Lung (tissue), 12 donors: Measurements from ENCODE around the gene ARPP21. TPM values are rescaled to one million over a fixed set of nuclear protein-coding genes. Genes with fewer than 3 reads are reported as not detected.

Experiments used
- ATAC-seq: fragments of 200-7000 bp; cut with Tn5 transposase; one replicate; pipeline ENCODE4 v1.9.1; 2020; ENCODE audit warnings: moderate number of reproducible peaks; ENCODE audit not compliant: insufficient read depth, low FRiP score
- DNase-seq, 3 donors: peaks; one replicate each; pipeline ENCODE4 v3.0.0-alpha.2; 2013 to 2017
- H3K27ac ChIP-seq, 2 donors: one replicate each; pipeline ENCODE4 v1.5.1; 2013; ENCODE audit warnings: mild to moderate bottlenecking in 2 of 2, moderate library complexity in 2 of 2, control low read depth in 1 of 2, inconsistent platforms in 1 of 2, low read depth in 1 of 2, low read length in 1 of 2
- H3K27me3 ChIP-seq, 3 donors: one replicate each; pipeline ENCODE4 v1.5.1; 2013; ENCODE audit warnings: low read length in 2 of 3; ENCODE audit not compliant: control insufficient read depth in 3 of 3, insufficient read depth in 3 of 3
- H3K36me3 ChIP-seq, 4 donors: one replicate each; pipeline ENCODE4 v1.5.1; 2013; ENCODE audit warnings: low read length in 4 of 4, mild to moderate bottlenecking in 1 of 4, moderate library complexity in 1 of 4; ENCODE audit not compliant: control insufficient read depth in 4 of 4, insufficient read depth in 4 of 4
- H3K4me1 ChIP-seq, 5 donors: one replicate each; pipeline ENCODE4 v1.5.1; 2013; ENCODE audit warnings: low read length in 5 of 5, mild to moderate bottlenecking in 2 of 5, moderate library complexity in 1 of 5; ENCODE audit not compliant: control insufficient read depth in 5 of 5, insufficient read depth in 5 of 5
- H3K4me3 ChIP-seq: one replicate; pipeline ENCODE4 v1.5.1; 2013; ENCODE audit warnings: mild to moderate bottlenecking, control low read depth, moderate library complexity
- H3K9ac ChIP-seq, 2 donors: one replicate each; pipeline ENCODE4 v1.5.1; 2013; ENCODE audit warnings: low read length in 2 of 2, control low read depth in 1 of 2; ENCODE audit not compliant: insufficient read depth in 1 of 2
- H3K9me3 ChIP-seq, 4 donors: one replicate each; pipeline ENCODE4 v1.5.1; 2013; ENCODE audit warnings: low read length in 3 of 4, mild to moderate bottlenecking in 1 of 4, moderate library complexity in 1 of 4; ENCODE audit not compliant: control insufficient read depth in 4 of 4, insufficient read depth in 3 of 4
- WGBS, 2 donors: extraction: QIAGEN DNeasy Blood & Tissue Kit; methylation state at CpG; one replicate each; pipeline ENCODE4 v1.1.7; 2013; 5-methylcytosine and 5-hydroxymethylcytosine counted together
- polyA plus RNA-seq, 2 donors: library from polyadenylated mRNA; stranded (reverse); fragments of 200-250 nt; gene quantifications; one replicate each; pipeline ENCODE4 v1.2.1, GENCODE V29; 2013
- total RNA-seq, 2 donors: library from RNA; depleted of rRNA in 1 of 2; stranded (reverse); fragments of >200 nt in 1 of 2; gene quantifications; one replicate each; pipeline ENCODE4 v1.2.1, GENCODE V29; 2014 to 2021
- TF ChIP-seq, protein P1 (sequence below): IDR thresholded peaks from 2 replicates; pipeline ENCODE4 v1.5.1; 2012; ENCODE audit warnings: mild to moderate bottlenecking; ENCODE audit errors: control extremely low read depth, extremely low read depth
- donor health status: control.
- donor health status: control.
- donor health status: Bipolar disorder and iron deficiency.
- donor health status: healthy.
- donor health status: DM: yes; HTN: yes; CAD: no.

Gene ARPP21
- total and polyA plus RNA-seq, 4 donors: 0.71 TPM; not detected in 3

DNA sequence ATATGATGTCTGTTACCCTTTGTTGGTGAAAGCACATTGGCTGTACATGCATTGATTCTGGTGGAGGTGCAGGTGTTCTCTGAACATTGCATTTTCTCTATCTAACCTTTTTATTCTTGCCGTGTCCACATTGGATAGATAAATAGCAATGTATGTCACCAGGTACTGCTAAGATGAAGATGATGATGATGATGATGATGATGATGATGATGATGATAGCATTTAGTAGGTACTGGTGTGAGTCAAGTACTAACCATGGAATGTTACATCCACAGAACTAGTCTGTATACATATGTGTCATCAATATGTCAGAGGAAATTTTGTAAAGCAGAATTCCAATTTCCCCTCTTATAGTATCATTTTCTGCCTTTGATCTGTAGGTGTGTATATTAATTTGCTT lies 36.3 kb downstream of the ARPP21 start:
- 94% methylated on average over 1 of the region's 1 CpG for WGBS, 2 donors
- TF ChIP-seq, protein P1, sequence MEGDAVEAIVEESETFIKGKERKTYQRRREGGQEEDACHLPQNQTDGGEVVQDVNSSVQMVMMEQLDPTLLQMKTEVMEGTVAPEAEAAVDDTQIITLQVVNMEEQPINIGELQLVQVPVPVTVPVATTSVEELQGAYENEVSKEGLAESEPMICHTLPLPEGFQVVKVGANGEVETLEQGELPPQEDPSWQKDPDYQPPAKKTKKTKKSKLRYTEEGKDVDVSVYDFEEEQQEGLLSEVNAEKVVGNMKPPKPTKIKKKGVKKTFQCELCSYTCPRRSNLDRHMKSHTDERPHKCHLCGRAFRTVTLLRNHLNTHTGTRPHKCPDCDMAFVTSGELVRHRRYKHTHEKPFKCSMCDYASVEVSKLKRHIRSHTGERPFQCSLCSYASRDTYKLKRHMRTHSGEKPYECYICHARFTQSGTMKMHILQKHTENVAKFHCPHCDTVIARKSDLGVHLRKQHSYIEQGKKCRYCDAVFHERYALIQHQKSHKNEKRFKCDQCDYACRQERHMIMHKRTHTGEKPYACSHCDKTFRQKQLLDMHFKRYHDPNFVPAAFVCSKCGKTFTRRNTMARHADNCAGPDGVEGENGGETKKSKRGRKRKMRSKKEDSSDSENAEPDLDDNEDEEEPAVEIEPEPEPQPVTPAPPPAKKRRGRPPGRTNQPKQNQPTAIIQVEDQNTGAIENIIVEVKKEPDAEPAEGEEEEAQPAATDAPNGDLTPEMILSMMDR: no peak
- no peak for DNase-seq
- Histone ChIP-seq H3K27me3 (peaks cover 0 to 28% (median 8%) of the 10 kb centered on the region in 3 donors), H3K36me3 (no peaks in the 10 kb centered on the region), H3K4me3 (no peak overlapping the region), H3K9me3 (no peaks in the 10 kb centered on the region), H3K9ac (no peak overlapping the region), H3K4me1 (no peaks in the 10 kb centered on the region), H3K27ac (no peak overlapping the region)
- ATAC-seq: no peak

DNA sequence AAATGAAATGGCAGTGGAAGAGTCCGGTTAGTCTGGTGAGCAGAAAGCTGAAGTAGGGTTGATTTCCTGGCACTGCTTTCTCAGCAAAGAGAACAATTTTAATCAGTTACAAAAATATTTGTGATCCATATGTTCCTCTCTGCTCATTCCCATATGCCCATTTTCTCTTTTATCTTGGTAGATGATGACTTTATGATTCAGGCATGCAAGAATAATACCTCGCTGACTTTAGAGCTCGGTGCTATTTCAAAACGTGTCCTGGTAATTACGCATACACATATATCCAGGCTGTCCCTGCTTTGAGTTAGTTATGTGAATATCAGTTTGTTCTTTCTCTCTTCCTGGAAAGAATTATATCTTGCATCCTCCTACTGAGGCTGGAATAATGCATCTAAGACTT lies 38.5 kb downstream of the ARPP21 start:
- no peaks in the 10 kb centered on the region for H3K9me3 ChIP-seq
- peaks cover 0 to 43% (median 25%) of the 10 kb centered on the region in 3 donors for H3K27me3 ChIP-seq
- H3K4me1 ChIP-seq: no peaks in the 10 kb centered on the region
- TF ChIP-seq, protein P1: no peak
- H3K4me3 ChIP-seq: no peak overlapping the region
- H3K9ac ChIP-seq: no peak overlapping the region
- H3K27ac ChIP-seq: no peak overlapping the region
- no peaks in the 10 kb centered on the region for H3K36me3 ChIP-seq
- ATAC-seq: no peak
- 84 to 85% methylated on average over 5 of the region's 5 CpGs for WGBS, 2 donors
- no peak for DNase-seq

DNA sequence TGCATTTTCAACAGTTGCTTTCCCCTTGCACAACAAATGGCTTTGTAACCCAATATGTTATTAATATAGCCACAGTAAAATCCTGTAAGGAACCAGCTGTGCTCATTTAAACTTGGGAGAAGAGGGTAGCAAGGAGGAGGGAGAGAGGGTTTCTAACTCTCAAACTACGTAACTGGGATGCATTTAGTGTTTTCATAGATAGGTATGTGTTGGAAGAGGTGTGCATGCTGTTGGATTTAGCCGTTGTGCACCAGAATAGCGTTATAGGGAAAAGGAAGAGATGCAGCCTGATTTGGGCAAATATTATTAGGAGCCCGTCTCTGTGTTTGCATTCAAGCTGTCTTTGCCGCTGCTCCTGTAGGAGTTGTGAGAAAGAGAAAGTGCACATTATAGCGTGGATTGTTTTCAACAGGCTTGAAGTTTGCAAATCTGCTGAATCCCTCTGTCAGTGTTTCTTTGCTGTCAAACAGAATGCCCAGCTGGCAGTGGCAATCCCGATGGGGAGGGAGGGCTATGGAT lies 39.4 kb downstream of the ARPP21 start:
- WGBS, 2 donors: 70 to 88% methylated on average over 7 of the region's 7 CpGs
- H3K4me1 ChIP-seq: no peaks in the 10 kb centered on the region
- H3K4me3 ChIP-seq: no peak overlapping the region
- H3K27ac ChIP-seq: no peak overlapping the region
- H3K27me3 ChIP-seq: peaks cover 0 to 48% (median 32%) of the 10 kb centered on the region in 3 donors
- TF ChIP-seq, protein P1: no peak
- no peak overlapping the region for H3K9ac ChIP-seq
- DNase-seq (no peak), ATAC-seq (no peak)
- H3K36me3 ChIP-seq: no peaks in the 10 kb centered on the region
- no peaks in the 10 kb centered on the region for H3K9me3 ChIP-seq
